ENCODE data around the gene PPARD. TPM values are rescaled to one million over a fixed set of nuclear protein-coding genes. Genes with fewer than 3 reads are reported as not detected.

Gene PPARD
- total RNA-seq, 1 donor from 2014 or later, result 15.0 TPM

DNA sequence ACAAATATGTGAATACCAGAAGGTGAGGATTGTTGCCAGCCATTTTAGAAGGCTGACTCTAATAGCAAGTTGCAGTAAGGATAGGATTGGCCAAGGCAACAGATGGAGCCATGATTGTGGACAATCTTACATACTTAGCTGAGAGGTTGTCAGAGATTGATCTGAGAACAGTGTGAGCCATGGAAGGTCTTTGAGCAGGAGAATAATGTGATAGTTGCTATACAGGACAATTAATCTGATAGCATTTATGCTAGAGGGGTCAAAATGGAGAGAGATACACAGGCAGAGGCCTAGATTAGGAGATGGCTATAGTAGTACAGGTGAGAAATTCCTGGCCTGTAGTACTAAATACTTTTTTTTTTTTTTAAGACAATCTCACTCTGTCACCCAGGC is 23.8 kb downstream of the PPARD start:
- Histone ChIP-seq H3K27me3 (ENCODE audit: control insufficient read depth, insufficient read depth, low read length) (no peaks in the 10 kb centered on the region), H3K4me3 (ENCODE audit: low read depth, low read length) (no peak overlapping the region), H3K36me3 (ENCODE audit: control insufficient read depth, insufficient read depth, low read length) (peaks cover 1% of the 10 kb centered on the region)
- TF ChIP-seq, protein P1, sequence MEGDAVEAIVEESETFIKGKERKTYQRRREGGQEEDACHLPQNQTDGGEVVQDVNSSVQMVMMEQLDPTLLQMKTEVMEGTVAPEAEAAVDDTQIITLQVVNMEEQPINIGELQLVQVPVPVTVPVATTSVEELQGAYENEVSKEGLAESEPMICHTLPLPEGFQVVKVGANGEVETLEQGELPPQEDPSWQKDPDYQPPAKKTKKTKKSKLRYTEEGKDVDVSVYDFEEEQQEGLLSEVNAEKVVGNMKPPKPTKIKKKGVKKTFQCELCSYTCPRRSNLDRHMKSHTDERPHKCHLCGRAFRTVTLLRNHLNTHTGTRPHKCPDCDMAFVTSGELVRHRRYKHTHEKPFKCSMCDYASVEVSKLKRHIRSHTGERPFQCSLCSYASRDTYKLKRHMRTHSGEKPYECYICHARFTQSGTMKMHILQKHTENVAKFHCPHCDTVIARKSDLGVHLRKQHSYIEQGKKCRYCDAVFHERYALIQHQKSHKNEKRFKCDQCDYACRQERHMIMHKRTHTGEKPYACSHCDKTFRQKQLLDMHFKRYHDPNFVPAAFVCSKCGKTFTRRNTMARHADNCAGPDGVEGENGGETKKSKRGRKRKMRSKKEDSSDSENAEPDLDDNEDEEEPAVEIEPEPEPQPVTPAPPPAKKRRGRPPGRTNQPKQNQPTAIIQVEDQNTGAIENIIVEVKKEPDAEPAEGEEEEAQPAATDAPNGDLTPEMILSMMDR (IDR thresholded peaks at IDR 0.05; ENCODE audit: insufficient read depth, low read length, poor library complexity, severe bottlenecking), result no peak
- no peak for DNase-seq (ENCODE audit: low read depth)

DNA sequence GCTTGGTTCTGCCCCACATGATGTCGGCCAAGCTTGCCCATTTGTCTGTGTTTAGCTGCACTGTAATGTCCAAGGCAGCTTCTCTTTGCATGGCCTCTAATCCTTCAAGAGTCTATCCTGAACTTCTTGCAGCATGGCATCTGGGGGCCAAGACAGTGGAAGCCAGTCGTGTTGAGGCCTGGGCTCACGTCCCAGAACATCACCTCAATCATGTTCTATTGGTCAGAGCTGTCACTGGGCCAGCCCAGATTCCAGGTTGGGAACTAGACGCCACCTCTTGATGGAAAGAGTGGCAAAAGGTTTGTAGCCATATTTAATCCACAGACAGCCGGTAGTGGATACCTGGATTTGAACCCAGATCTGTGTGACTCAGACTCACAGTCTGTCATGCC is 25.3 kb downstream of the PPARD start:
- DNase-seq (ENCODE audit: low read depth), result no peak
- TF ChIP-seq, protein P1 (IDR thresholded peaks at IDR 0.05; ENCODE audit: insufficient read depth, low read length, poor library complexity, severe bottlenecking), result no peak
- Histone ChIP-seq H3K36me3 (ENCODE audit: control insufficient read depth, insufficient read depth, low read length) (peaks cover 1% of the 10 kb centered on the region), H3K4me3 (ENCODE audit: low read depth, low read length) (no peak overlapping the region), H3K27me3 (ENCODE audit: control insufficient read depth, insufficient read depth, low read length) (no peaks in the 10 kb centered on the region)

DNA sequence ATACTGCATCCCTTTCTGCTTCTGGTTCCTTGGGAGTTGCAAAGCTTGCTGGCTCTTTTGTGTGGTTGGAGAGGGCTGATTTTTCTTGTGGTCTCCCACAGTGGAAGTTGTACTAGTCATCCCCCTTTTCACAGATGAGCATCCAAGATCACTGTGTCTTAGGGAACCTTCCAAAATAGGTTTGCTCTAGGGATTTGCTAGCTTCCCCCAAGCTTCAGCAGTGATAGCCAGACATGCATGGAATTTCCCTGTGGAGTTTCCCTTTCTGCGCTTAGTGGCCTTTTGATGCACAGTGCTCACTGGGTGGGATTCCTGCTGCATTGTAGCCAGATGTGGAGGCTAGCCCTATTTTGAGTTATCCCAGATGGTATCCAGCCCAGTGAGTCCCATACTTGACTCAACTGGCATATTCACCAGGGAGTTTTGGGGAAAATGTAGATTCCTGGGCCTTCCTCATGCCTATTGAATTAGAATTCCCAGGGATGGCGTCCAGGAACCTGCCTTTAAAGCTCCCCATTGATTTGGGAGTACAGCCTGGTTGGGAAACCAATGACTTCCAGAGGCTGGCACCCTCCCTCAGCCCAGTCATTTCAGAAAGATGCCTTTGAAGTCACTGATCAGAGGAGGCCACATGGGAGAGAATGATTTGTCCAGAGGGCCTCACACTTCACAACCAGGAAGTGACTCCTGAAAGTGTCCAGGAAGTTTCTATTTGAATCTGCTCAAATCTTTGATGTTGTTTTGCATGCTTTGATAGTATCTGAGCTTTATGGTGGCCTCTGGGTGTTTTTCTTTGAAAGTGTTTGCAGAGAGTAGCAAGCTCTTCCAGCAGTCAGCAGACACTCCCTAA is 25.9 kb downstream of the PPARD start:
- H3K4me3 ChIP-seq (ENCODE audit: low read depth, low read length), result no peak overlapping the region
- DNase-seq (ENCODE audit: low read depth), result no peak
- TF ChIP-seq, protein P1 (IDR thresholded peaks at IDR 0.05; ENCODE audit: insufficient read depth, low read length, poor library complexity, severe bottlenecking), result no peak
- H3K36me3 ChIP-seq (ENCODE audit: control insufficient read depth, insufficient read depth, low read length), result peaks cover 1% of the 10 kb centered on the region
- H3K27me3 ChIP-seq (ENCODE audit: control insufficient read depth, insufficient read depth, low read length), result no peaks in the 10 kb centered on the region

DNA sequence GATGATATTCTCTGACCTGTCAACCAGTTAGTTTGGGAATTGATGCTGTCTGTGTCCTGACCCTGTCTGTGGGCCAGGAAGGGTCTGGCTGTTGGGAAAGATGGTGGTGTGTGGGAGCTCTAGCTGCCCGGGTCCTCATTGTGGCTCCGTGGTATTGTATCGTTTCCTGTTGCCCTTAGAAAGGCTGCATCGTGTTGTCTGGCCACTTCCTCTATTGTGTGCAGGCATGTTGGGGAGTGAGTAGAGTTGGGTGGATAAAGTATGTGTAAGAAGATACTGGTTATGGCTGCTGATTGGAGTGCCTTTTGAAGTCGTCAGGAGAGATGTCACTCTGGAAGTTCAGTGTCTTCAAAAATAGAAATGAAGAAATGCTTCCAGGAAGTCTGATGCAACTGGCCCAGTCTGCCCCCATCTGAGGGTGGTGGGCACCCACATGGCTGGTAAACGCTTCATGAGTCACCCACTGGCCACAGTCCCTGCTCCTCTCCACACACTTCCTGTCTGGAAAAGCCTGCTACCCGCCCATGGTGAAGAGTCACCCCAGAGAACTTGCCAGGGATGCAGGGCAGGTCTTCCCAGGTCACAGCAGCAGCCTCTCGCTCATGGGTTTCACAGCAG is 27.9 kb downstream of the PPARD start:
- DNase-seq (ENCODE audit: low read depth), result peak; percentile 91
- no peak overlapping the region for H3K4me3 ChIP-seq (ENCODE audit: low read depth, low read length)
- H3K27me3 ChIP-seq (ENCODE audit: control insufficient read depth, insufficient read depth, low read length), result no peaks in the 10 kb centered on the region
- TF ChIP-seq, protein P1 (IDR thresholded peaks at IDR 0.05; ENCODE audit: insufficient read depth, low read length, poor library complexity, severe bottlenecking), result no peak
- peaks cover 1% of the 10 kb centered on the region for H3K36me3 ChIP-seq (ENCODE audit: control insufficient read depth, insufficient read depth, low read length)

DNA sequence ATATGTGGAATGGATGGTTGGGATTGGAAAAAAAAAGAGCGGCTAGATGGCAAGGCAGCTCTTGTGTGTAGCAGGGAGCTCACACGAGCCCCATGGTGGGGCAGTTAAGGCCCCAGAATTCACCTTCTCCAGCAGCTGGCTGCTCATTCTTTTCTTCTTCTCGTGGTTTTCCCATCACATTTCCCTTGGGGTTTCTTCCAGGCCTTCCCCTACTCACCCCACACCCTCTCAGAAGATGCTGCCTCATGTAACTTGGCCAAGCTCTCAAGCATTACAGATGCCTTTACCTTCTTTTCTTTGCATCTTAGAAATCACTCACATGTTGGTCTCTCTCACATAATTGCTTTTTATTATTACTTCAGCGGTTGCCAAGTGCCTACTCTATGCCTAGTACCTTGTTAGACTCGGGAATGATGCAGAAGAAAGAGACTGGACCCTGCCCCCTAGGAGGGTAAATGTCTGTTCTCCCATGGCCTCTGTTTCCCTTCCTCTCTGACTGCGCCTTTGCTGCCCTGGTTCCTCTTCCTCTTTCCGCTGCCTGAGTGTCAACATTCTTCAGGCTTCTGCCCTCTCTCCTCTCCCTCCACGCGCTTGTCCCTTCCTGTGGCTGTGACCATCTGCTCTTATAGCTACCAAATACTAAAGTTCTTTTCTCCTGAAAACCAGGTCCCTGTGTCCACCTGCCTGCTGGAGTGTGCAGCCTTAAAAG is 28.6 kb downstream of the PPARD start:
- peaks cover 1% of the 10 kb centered on the region for H3K36me3 ChIP-seq (ENCODE audit: control insufficient read depth, insufficient read depth, low read length)
- no peaks in the 10 kb centered on the region for H3K27me3 ChIP-seq (ENCODE audit: control insufficient read depth, insufficient read depth, low read length)
- DNase-seq (ENCODE audit: low read depth), result no peak
- no peak overlapping the region for H3K4me3 ChIP-seq (ENCODE audit: low read depth, low read length)
- TF ChIP-seq, protein P1 (IDR thresholded peaks at IDR 0.05; ENCODE audit: insufficient read depth, low read length, poor library complexity, severe bottlenecking), result no peak
